ENCODE results near the gene TRAPPC2L. TPM values are rescaled to one million over a fixed set of nuclear protein-coding genes. Genes with fewer than 3 reads are reported as not detected.

The TRAPPC2L gene
- total and polyA plus RNA-seq, 11 donors, result 20.3 to 65.7 (median 44.2) TPM

DNA sequence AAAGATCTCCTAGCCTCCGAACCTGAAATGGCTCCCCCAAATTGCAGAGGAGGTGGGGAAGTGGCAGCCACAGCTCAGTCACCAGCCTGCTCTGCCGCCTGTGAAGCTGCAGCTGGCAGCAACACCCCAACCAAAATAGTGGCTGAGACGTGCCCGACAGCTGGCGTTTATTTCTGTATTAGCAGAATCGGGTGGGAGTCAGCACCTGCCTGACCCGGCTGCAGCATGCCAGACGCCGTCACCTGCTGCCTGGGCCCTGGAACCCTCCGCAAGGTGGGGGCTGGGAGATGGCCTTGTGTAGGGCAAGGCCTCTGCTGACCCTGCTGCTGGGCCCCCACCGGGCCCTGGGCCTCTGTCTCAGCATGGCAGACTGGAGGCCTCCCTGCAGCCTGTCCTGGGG lies 27.0 kb downstream of the TRAPPC2L start:
- no peak for ATAC-seq
- H3K4me1 ChIP-seq, result peaks cover 0 to 47% (median 28%) of the 10 kb centered on the region in 12 donors
- no peaks in the 10 kb centered on the region for H3K9me3 ChIP-seq
- intact Hi-C loops (cut with DNase I), result no loop called here
- peaks cover 0 to 63% (median 34%) of the 10 kb centered on the region in 9 donors for H3K36me3 ChIP-seq
- H3K4me3 ChIP-seq, result no peak overlapping the region
- H3K27ac ChIP-seq, result no peak overlapping the region
- H3K27me3 ChIP-seq, result peaks cover 0 to 11% (median 0%) of the 10 kb centered on the region in 9 donors
- WGBS, 4 donors, result 76 to 85% (median 79%) methylated on average over 11 of the region's 11 CpGs
- DNase-seq, result no peak
- TF ChIP-seq, protein P1, sequence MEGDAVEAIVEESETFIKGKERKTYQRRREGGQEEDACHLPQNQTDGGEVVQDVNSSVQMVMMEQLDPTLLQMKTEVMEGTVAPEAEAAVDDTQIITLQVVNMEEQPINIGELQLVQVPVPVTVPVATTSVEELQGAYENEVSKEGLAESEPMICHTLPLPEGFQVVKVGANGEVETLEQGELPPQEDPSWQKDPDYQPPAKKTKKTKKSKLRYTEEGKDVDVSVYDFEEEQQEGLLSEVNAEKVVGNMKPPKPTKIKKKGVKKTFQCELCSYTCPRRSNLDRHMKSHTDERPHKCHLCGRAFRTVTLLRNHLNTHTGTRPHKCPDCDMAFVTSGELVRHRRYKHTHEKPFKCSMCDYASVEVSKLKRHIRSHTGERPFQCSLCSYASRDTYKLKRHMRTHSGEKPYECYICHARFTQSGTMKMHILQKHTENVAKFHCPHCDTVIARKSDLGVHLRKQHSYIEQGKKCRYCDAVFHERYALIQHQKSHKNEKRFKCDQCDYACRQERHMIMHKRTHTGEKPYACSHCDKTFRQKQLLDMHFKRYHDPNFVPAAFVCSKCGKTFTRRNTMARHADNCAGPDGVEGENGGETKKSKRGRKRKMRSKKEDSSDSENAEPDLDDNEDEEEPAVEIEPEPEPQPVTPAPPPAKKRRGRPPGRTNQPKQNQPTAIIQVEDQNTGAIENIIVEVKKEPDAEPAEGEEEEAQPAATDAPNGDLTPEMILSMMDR (IDR thresholded peaks at IDR 0.05), result no peak
- no peak for TF ChIP-seq POLR2A (IDR thresholded peaks at IDR 0.05)

DNA sequence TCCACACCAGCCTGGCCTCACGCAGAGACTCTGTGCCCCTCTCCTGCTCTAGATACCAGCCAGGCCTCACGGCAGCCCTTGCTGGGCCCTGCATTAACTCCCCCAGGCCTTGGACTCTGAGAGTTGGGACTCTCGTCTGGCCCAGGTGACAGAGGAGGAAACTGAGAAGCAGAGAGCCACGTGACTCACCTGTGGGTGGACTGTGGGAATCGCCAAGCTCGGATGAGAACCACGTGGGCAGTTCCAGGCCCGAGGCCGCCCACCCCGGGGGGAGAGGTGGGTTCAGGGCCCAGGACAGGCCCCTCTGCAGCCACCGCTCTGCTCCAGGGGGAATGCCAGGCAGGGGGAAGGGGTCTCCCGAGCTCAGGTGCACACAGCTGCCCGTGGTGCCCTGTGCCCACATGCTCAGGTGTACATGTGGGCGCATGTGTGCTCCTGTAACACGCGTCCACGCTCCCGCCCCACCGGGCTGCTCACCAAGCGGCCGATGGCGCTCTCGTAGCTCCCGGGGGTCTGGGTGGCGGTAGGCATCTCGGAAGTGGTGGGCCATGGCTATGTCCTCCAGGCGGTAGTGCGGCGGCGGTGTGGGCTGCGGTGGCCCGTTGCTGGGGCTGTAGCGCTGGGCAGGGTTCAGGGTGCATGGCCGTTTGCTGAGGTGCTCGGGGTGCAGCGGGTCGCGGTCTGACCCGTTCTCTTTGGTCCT lies 27.8 kb downstream of the TRAPPC2L start:
- H3K4me1 ChIP-seq, result peaks cover 0 to 52% (median 28%) of the 10 kb centered on the region in 12 donors
- peaks cover 0 to 55% (median 27%) of the 10 kb centered on the region in 9 donors for H3K36me3 ChIP-seq
- DNase-seq (no peak), ATAC-seq (no peak)
- no peaks in the 10 kb centered on the region for H3K9me3 ChIP-seq
- H3K4me3 ChIP-seq, result no peak overlapping the region
- H3K27ac ChIP-seq, result no peak overlapping the region
- intact Hi-C loops (cut with DNase I), result loop anchor here in 5 of 10 donors (5.0 kb wide), 2 partner anchors 38 to 53 kb away; no protein-coding TSS in a partner anchor
- H3K27me3 ChIP-seq, result peaks cover 0 to 11% (median 0%) of the 10 kb centered on the region in 9 donors
- TF ChIP-seq POLR2A (IDR thresholded peaks at IDR 0.05), result no peak
- TF ChIP-seq, protein P1 (IDR thresholded peaks at IDR 0.05), result no peak
- WGBS, 4 donors, result 93 to 96% (median 95%) methylated on average over 39 of the region's 39 CpGs

DNA sequence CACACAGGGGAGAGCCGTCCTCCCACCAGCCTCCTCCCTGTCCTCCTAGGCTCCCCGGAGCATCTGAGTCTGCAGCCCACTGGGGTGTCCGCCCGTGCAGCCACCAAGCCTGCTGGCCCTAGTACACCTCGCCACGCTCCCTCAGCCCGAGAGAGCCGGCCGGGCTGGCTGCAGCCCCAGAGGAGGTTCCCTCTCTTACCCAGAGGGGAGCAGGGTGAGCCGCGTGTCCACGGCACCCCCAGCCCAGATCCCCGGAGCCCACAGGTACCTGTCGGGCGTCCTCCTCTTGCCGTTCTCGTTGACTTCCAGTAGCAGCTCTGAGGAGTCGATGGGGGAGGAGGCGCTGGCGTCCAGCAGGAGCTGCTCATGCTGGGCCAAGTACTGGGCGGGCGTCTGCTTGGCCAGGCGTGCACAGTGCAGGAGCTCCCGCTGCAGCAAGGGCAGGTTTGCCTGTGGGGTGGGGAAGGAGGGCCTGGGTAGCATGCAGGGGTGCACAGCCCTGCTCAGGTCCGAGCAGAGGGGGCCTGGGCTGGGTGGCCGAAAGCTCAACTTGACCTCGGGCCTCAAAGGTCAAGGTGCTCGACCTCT lies 28.9 kb downstream of the TRAPPC2L start:
- Histone ChIP-seq H3K27me3 (peaks cover 0 to 7% (median 0%) of the 10 kb centered on the region in 9 donors), H3K4me1 (peaks cover 0 to 51% (median 28%) of the 10 kb centered on the region in 12 donors), H3K27ac (peak overlapping the region in 11 of 12 donors; percentile 24 to 94 (median 73)), H3K36me3 (peaks cover 0 to 54% (median 24%) of the 10 kb centered on the region in 9 donors), H3K9me3 (no peaks in the 10 kb centered on the region), H3K4me3 (no peak overlapping the region)
- 90 to 100% (median 90%) methylated on average over 2 to 28 of the region's 28 CpGs; no CpG with 5 or more reads in 1 of the 4 donors for WGBS, 4 donors
- no peak for ATAC-seq
- DNase-seq, result no peak
- TF ChIP-seq POLR2A (IDR thresholded peaks at IDR 0.05), result no peak
- intact Hi-C loops (cut with DNase I), result loop anchor here in 7 of 10 donors (1.0 to 5.0 kb wide), 8 partner anchors 28 to 55 kb away; partner anchors contain the start of genes TRAPPC2L (in 2 of the 7) and GALNS (in 1 of the 7)

DNA sequence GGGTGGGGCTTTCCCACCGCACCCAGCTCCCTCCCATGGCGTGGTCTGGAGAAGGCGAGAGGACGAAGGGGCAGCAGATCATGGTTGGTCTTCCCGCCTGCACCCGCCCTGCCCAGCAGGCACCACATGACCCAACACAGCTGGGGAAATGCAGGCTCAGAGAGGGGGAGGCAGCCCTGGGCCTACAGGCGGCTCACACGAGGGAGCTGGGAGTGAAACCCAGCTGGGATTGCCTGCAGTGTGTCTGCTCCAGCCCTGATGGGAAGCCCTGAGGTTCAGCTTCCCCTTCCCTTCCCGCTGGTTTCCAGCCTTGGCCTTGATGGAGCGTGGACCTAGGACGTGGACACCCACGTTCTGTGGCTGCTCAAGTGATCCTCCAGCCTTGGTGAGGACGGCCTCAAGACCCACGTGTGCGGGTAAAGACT lies 29.5 kb downstream of the TRAPPC2L start:
- no peak overlapping the region for H3K4me3 ChIP-seq
- ATAC-seq, result peak in 3 of 4 donors; percentile 8 to 22 (median 12)
- TF ChIP-seq, protein P1 (IDR thresholded peaks at IDR 0.05), result no peak
- no peak for TF ChIP-seq POLR2A (IDR thresholded peaks at IDR 0.05)
- H3K4me1 ChIP-seq, result peaks cover 0 to 45% (median 28%) of the 10 kb centered on the region in 12 donors
- DNase-seq, result no peak
- H3K36me3 ChIP-seq, result peaks cover 0 to 55% (median 23%) of the 10 kb centered on the region in 9 donors
- intact Hi-C loops (cut with DNase I), result loop anchor here in 7 of 10 donors (1.0 to 5.0 kb wide), 8 partner anchors 29 to 54 kb away; partner anchors contain the start of genes TRAPPC2L (in 2 of the 7) and GALNS (in 1 of the 7)
- 67 to 81% (median 70%) methylated on average over 10 to 15 of the region's 15 CpGs for WGBS, 4 donors
- H3K9me3 ChIP-seq, result no peaks in the 10 kb centered on the region
- peak overlapping the region; percentile 31 to 94 (median 74) for H3K27ac ChIP-seq
- H3K27me3 ChIP-seq, result peaks cover 0 to 4% (median 0%) of the 10 kb centered on the region in 9 donors

Measured in heart left ventricle (tissue), 16 donors.